BE2C (cell line): ENCODE results near the gene ALDH3B2.
"Not testable (repeated sequence)": the region's sequence is repeated elsewhere in the genome, so short reads cannot be mapped to it uniquely, and the experiment has no call there.

Source experiments
- DNase-seq: peaks from one replicate; pipeline ENCODE4 v3.0.0-alpha.2; 2020
- H3K27me3 ChIP-seq: fragments of 250-450 bp; sonication (Bioruptor Pico); 2 replicates; pipeline ENCODE4 v1.5.1; 2020; ENCODE audit warnings: mild to moderate bottlenecking
- H3K36me3 ChIP-seq: fragments of 250-450 bp; sonication (Bioruptor Pico); 2 replicates; pipeline ENCODE4 v1.5.1; 2020; ENCODE audit warnings: mild to moderate bottlenecking
- H3K4me1 ChIP-seq: fragments of 250-450 bp; sonication (Bioruptor Pico); 2 replicates; pipeline ENCODE4 v1.5.1; 2020
- H3K4me3 ChIP-seq: 2 replicates; pipeline ENCODE4 v1.5.1; 2011; ENCODE audit warnings: low read depth, low read length
- H3K9me3 ChIP-seq: fragments of 250-450 bp; sonication (Bioruptor Pico); 2 replicates; pipeline ENCODE4 v1.5.1; 2020
- TF ChIP-seq, protein P1 (sequence below): IDR thresholded peaks from 2 replicates; pipeline ENCODE4 v1.5.1; 2012; ENCODE audit warnings: mild to moderate bottlenecking, low read depth, low read length

Gene ALDH3B2

DNA sequence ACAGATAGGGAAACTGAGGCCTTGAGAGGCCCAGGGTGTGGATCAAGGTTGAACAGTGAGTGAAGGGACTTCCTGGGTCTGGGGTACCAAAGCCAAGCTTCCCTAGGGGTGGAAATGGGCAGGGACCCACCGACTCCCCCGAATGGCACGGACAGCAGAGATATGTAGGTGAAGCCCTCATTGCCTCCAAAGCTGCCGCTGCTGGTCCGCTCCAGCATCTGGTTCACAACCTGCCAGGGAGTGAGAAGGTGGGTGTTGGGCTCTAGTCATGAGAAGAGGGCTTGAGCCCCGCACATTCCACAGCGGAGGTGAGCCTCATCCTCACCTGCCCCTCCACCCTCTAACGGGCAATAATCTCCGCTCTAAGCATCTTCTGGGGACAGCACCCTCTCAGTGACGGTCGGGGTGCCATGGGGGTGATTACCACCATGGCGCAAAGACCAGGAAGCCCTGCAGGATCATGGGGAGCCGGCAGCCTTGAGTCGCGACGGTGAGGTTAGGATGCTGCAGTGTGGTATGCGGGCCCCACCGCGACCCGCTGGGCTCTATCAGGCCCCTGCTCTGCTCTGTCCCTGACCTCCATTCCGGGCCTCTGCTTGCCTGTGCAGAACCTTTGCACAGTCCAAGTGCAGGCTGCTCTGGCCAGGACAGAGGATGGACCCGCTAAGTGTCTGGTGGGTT is 10.8 kb downstream of the ALDH3B2 start:
- no peaks in the 10 kb centered on the region for H3K9me3 ChIP-seq
- peaks cover 11% of the 10 kb centered on the region for H3K27me3 ChIP-seq
- H3K36me3 ChIP-seq: no peaks in the 10 kb centered on the region
- H3K4me1 ChIP-seq: no peaks in the 10 kb centered on the region
- H3K4me3 ChIP-seq: no peak overlapping the region
- DNase-seq: no peak
- TF ChIP-seq, protein P1, sequence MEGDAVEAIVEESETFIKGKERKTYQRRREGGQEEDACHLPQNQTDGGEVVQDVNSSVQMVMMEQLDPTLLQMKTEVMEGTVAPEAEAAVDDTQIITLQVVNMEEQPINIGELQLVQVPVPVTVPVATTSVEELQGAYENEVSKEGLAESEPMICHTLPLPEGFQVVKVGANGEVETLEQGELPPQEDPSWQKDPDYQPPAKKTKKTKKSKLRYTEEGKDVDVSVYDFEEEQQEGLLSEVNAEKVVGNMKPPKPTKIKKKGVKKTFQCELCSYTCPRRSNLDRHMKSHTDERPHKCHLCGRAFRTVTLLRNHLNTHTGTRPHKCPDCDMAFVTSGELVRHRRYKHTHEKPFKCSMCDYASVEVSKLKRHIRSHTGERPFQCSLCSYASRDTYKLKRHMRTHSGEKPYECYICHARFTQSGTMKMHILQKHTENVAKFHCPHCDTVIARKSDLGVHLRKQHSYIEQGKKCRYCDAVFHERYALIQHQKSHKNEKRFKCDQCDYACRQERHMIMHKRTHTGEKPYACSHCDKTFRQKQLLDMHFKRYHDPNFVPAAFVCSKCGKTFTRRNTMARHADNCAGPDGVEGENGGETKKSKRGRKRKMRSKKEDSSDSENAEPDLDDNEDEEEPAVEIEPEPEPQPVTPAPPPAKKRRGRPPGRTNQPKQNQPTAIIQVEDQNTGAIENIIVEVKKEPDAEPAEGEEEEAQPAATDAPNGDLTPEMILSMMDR: no peak

DNA sequence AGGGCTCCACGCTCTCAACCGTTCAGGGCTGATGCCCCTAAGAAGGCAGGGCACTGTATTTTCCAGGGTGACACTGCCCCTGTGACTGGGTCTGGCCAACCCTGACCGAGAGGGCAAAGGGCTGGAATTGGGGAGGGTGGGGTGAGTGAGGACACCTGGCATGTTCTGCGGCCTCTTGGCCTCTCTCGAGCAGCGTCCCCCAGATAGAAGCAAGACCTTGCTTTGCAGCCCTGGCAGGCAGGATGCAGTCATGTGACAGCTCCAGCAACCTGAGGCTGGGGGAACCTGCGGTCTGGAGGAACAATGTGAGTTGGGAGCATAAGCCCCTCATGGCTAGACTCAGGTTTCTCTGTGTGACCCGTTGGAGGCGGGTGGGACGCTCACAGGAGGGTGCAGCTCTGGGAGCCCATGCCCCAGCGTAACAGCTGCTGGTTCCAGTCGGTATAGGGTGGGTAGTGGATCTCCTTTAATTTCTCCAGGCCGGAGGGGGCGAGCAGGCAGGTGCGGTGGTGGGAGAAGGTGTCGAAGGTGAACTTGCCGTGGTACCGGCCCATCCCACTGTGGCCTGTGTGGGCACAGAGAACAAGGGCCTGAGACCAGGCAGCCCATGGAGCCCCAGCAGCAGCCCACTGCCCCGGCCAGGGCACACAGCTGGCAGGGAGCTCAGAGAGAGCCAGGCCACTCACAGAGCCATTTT is 11.4 kb downstream of the ALDH3B2 start:
- peaks cover 11% of the 10 kb centered on the region for H3K27me3 ChIP-seq
- no peaks in the 10 kb centered on the region for H3K4me1 ChIP-seq
- TF ChIP-seq, protein P1: no peak
- H3K4me3 ChIP-seq: no peak overlapping the region
- no peaks in the 10 kb centered on the region for H3K36me3 ChIP-seq
- DNase-seq: no peak
- H3K9me3 ChIP-seq: no peaks in the 10 kb centered on the region

DNA sequence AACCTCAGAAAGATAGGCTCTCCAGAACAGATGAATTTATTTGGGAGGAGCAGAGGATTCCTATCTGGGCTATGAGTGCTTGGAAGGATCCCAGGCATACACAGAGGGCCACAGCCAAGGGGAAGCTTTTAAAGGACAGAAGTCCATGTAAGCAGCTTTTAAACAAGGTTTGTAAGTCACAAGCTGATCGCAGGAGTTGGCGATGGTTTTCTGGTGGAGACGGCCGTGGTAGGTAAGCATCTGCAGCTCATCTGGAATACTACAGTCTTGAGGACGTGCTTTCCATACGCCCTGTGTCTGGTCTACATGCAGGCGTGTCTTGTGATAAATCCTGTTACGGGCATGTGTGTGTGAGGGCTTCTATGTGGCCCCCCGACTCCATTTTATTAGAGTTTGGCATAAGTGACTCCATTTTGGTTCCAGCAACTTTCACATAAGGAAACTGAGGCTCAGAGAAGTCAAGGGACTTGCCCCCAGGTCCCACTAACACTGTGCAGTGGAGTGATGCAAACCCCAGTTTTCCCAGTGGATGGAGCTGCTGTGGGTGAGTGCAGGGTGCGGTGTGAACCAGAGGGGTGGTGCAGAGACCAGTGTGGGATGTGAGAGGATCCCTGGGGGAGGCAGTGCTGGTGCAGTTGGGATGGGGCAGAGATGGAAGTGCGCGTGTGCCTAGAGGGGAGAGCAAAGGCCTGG is 12.1 kb downstream of the ALDH3B2 start:
- H3K4me3 ChIP-seq: no peak overlapping the region
- peaks cover 11% of the 10 kb centered on the region for H3K27me3 ChIP-seq
- no peaks in the 10 kb centered on the region for H3K36me3 ChIP-seq
- no peaks in the 10 kb centered on the region for H3K9me3 ChIP-seq
- DNase-seq: no peak
- TF ChIP-seq, protein P1: no peak
- no peaks in the 10 kb centered on the region for H3K4me1 ChIP-seq

DNA sequence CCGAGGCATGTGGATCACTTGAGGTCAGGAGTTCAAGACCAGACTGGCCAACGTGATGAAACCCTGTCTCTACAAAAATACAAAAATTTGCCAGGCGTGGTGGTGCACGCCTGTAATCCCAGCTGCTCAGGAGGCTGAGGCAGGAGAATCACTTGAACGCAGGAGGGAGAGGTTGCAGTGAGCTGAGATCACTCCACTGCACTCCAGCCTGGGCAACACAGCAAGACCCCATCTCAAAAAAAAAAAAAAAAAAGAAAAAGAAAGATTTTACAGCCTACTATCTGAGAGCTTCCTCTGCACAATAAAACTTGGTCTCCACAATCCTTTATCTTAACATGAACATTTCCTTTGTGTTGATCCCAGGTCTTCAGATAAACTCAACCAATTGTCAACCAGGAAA is 13.7 kb downstream of the ALDH3B2 start:
- not testable (repeated sequence) for H3K36me3 ChIP-seq, DNase-seq, H3K4me3 ChIP-seq, H3K9me3 ChIP-seq, H3K4me1 ChIP-seq
- peaks cover 11% of the 10 kb centered on the region for H3K27me3 ChIP-seq

DNA sequence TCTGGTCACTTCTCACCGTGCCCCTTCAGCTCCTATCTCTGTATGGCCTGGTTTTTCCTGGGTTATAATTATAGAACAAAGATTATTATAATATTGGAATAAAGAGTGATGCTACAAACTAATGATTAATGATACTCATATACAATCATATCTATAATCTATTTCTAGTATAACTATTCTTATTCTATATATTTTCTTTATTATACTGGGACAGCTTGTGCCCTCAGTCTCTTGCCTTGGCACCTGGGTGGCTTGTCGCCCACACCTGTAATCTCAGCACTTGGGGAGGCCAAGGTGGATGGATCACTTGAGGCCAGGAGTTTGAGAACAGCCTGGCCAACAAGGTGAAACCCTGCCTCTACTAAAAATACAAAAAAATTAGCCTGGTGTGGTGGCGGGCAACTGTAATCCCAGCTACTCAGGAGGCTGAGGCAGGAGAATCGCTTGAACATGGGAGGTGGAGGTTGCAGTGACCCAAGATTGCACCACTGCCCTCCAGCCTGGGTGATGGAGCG is 14.7 kb downstream of the ALDH3B2 start:
- not testable (repeated sequence) for DNase-seq, H3K4me1 ChIP-seq, H3K36me3 ChIP-seq, H3K9me3 ChIP-seq, H3K4me3 ChIP-seq
- peaks cover 11% of the 10 kb centered on the region for H3K27me3 ChIP-seq

DNA sequence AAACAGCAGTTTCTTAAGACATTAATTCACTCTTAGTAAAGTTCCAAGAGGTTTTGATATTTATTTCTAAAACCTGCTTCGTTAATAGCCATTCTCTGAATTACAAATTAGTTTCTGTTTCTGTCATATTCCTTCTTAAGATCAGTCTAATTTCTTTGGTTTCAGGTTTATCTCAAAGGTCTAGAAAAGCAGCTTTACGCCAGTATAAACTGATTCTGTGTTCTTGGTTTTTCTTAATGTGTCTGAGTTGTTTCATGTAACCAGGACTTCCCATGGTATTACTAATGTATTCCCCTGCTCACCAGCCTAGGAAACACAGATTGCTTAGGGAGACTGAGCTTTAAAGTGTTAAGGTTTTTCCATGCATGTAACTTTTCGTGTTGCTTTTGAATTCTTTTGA is 17.1 kb downstream of the ALDH3B2 start:
- Histone ChIP-seq H3K9me3 (no peaks in the 10 kb centered on the region), H3K4me3 (no peak overlapping the region), H3K27me3 (peaks cover 5% of the 10 kb centered on the region), H3K36me3 (no peaks in the 10 kb centered on the region), H3K4me1 (no peaks in the 10 kb centered on the region)
- TF ChIP-seq, protein P1: no peak
- no peak for DNase-seq
